ENCODE measurements around the gene CBFB. TPM values are rescaled to one million over a fixed set of nuclear protein-coding genes. Genes with fewer than 3 reads are reported as not detected.

CBFB gene
- total RNA-seq, 3 donors from 2014 or later: 48.5 to 69.1 (median 52.3) TPM

Other genes with a start within 250 kb of the CBFB start
- under 1 TPM; 0.33 to 0.64 (median 0.59) TPM for gene TERB1, start 227.6 kb upstream of the CBFB start, total RNA-seq
- gene NAE1, start 198.2 kb upstream of the CBFB start, total RNA-seq: 10 to 100 TPM; 44.0 to 69.8 (median 60.3) TPM
- 1 to 10 TPM in 1 of 3 donors, not detected in 2; 1.3 TPM for gene CA7, start 184.7 kb upstream of the CBFB start, total RNA-seq
- gene PDP2, start 148.6 kb upstream of the CBFB start, total RNA-seq: 10 to 100 TPM in 1 of 3 donors, 1 to 10 TPM in 2; 8.8 to 18.6 (median 9.4) TPM
- gene CDH16, start 110.3 kb upstream of the CBFB start, total RNA-seq: not detected
- 10 to 100 TPM in 1 of 3 donors, 1 to 10 TPM in 2; 7.7 to 11.1 (median 8.0) TPM for gene RRAD, start 103.6 kb upstream of the CBFB start, total RNA-seq
- 10 to 100 TPM; 45.7 to 77.3 (median 65.4) TPM for gene CIAO2B, start 94.7 kb upstream of the CBFB start, total RNA-seq
- 10 to 100 TPM; 25.9 to 33.1 (median 31.9) TPM for gene CES2, start 93.6 kb upstream of the CBFB start, total RNA-seq
- gene CES3, start 67.9 kb upstream of the CBFB start, total RNA-seq: 1 to 10 TPM in 2 of 3 donors, under 1 TPM in 1; 0.29 to 5.9 (median 2.1) TPM
- 10 to 100 TPM in 2 of 3 donors, 1 to 10 TPM in 1; 9.0 to 19.6 (median 11.1) TPM for gene CES4A, start 40.6 kb upstream of the CBFB start, total RNA-seq
- 10 to 100 TPM; 17.8 to 31.8 (median 27.1) TPM for gene PHAF1, start 80.8 kb downstream of the CBFB start, total RNA-seq
- 10 to 100 TPM in 2 of 3 donors, 1 to 10 TPM in 1; 7.8 to 13.3 (median 11.1) TPM for gene B3GNT9, start 121.8 kb downstream of the CBFB start, total RNA-seq
- gene TRADD, start 130.8 kb downstream of the CBFB start, total RNA-seq: 10 to 100 TPM; 35.1 to 42.6 (median 36.4) TPM
- gene FBXL8, start 130.8 kb downstream of the CBFB start, total RNA-seq: 10 to 100 TPM; 19.5 to 60.0 (median 40.1) TPM
- gene HSF4, start 135.6 kb downstream of the CBFB start, total RNA-seq: 100 to 1,000 TPM in 1 of 3 donors, 10 to 100 TPM in 2; 46.9 to 113 (median 62.5) TPM
- gene NOL3, start 141.4 kb downstream of the CBFB start, total RNA-seq: 10 to 100 TPM; 39.7 to 87.7 (median 45.9) TPM
- 10 to 100 TPM; 10.9 to 13.4 (median 11.6) TPM for gene MATCAP1, start 154.8 kb downstream of the CBFB start, total RNA-seq
- 1 to 10 TPM; 1.1 to 3.6 (median 2.2) TPM for gene EXOC3L1, start 161.0 kb downstream of the CBFB start, total RNA-seq
- 10 to 100 TPM; 74.1 to 86.9 (median 76.1) TPM for gene E2F4, start 163.0 kb downstream of the CBFB start, total RNA-seq
- gene ELMO3, start 170.0 kb downstream of the CBFB start, total RNA-seq: 10 to 100 TPM in 2 of 3 donors, 1 to 10 TPM in 1; 1.1 to 35.0 (median 19.7) TPM
- gene TMEM208, start 198.0 kb downstream of the CBFB start, total RNA-seq: 10 to 100 TPM; 35.2 to 46.2 (median 44.2) TPM
- gene FHOD1, start 218.3 kb downstream of the CBFB start, total RNA-seq: 10 to 100 TPM; 19.3 to 25.9 (median 22.6) TPM
- gene SLC9A5, start 219.8 kb downstream of the CBFB start, total RNA-seq: 1 to 10 TPM in 2 of 3 donors, under 1 TPM in 1; 0.96 to 2.3 (median 1.3) TPM

Data from breast epithelium (tissue), 3 donors.